WTC11 (cell line): ENCODE results near the gene FAM114A2. TPM values are rescaled to one million over a fixed set of nuclear protein-coding genes. Genes with fewer than 3 reads are reported as not detected.

Experiments used
- ATAC-seq: fragments of 200-7000 bp; cut with Tn5 transposase; 2 replicates; pipeline ENCODE4 v1.10.0; 2021; ENCODE audit warnings: mild to moderate bottlenecking, moderate library complexity
- CTCF ChIA-PET: fragments of 300-600 bp; sonication (Branson Sonifier 250); formaldehyde crosslinking; loops from one replicate; lab custom pipeline; 2021; ENCODE audit warnings: antibody characterized with exemption; lab: Charles Lee
- POLR2A ChIA-PET: fragments of 350-600 bp; sonication (Branson Sonifier 250); formaldehyde crosslinking; loops from one replicate; lab custom pipeline; 2021; ENCODE audit warnings: antibody characterized with exemption; lab: Charles Lee
- DNase-seq: peaks from one replicate; pipeline ENCODE4 v3.0.0; 2021; ENCODE audit warnings: low spot score
- H3K27ac Mint-ChIP-seq: 2 replicates; pipeline ENCODE4 v1.8.0; 2021; ENCODE audit warnings: mixed read lengths
- H3K27me3 Mint-ChIP-seq: 2 replicates; pipeline ENCODE4 v1.8.0; 2021; ENCODE audit warnings: low read depth, mild to moderate bottlenecking, moderate library complexity, mixed read lengths
- H3K36me3 Mint-ChIP-seq: 2 replicates; pipeline ENCODE4 v1.8.0; 2021; ENCODE audit warnings: mixed read lengths
- H3K4me1 Mint-ChIP-seq: 2 replicates; pipeline ENCODE4 v1.8.0; 2022; ENCODE audit warnings: mixed read lengths
- H3K4me3 Mint-ChIP-seq: 2 replicates; pipeline ENCODE4 v1.8.0; 2021; ENCODE audit warnings: mild to moderate bottlenecking, moderate library complexity, mixed read lengths
- H3K9me3 Mint-ChIP-seq: 2 replicates; pipeline ENCODE4 v1.8.0; 2021; ENCODE audit warnings: mixed read lengths
- CREB1 ChIP-seq: sonication (generic); formaldehyde crosslinking; IDR thresholded peaks from 2 replicates; pipeline ENCODE4 v1.8.0; 2023; ENCODE audit warnings: mild to moderate bottlenecking, missing genetic modification reagents
- ELF4 ChIP-seq: sonication (generic); formaldehyde crosslinking; IDR thresholded peaks from 2 replicates; pipeline ENCODE4 v1.8.1; 2022; ENCODE audit warnings: low read depth, mild to moderate bottlenecking, moderate library complexity, missing genetic modification reagents
- FOXJ3 ChIP-seq: sonication (generic); formaldehyde crosslinking; IDR thresholded peaks from 2 replicates; pipeline ENCODE4 v1.9.0; 2021; ENCODE audit warnings: missing genetic modification reagents, mild to moderate bottlenecking, borderline replicate concordance
- FOXK1 ChIP-seq: sonication (generic); formaldehyde crosslinking; IDR thresholded peaks from 2 replicates; pipeline ENCODE4 v1.8.0; 2022; ENCODE audit warnings: mild to moderate bottlenecking, moderate library complexity, missing genetic modification reagents
- GTF2I ChIP-seq: fragments of 250-450 bp; sonication (Bioruptor Pico); conservative IDR thresholded peaks from 2 replicates; pipeline ENCODE4 v1.4.0; 2021; ENCODE audit warnings: mild to moderate bottlenecking
- IRF2 ChIP-seq: sonication (generic); formaldehyde crosslinking; IDR thresholded peaks from 2 replicates; pipeline ENCODE4 v1.8.0; 2022; ENCODE audit warnings: low read depth, missing genetic modification reagents, borderline replicate concordance
- JUN ChIP-seq: sonication (generic); formaldehyde crosslinking; IDR thresholded peaks from 2 replicates; pipeline ENCODE4 v1.8.0; 2023; ENCODE audit warnings: mild to moderate bottlenecking, missing genetic modification reagents
- MYBL2 ChIP-seq: sonication (generic); formaldehyde crosslinking; IDR thresholded peaks from 2 replicates; pipeline ENCODE4 v1.8.1; 2023; ENCODE audit warnings: mild to moderate bottlenecking, moderate library complexity, missing genetic modification reagents
- NFATC4 ChIP-seq: fragments of 250-450 bp; sonication (Bioruptor Pico); IDR thresholded peaks from 2 replicates; pipeline ENCODE4 v1.9.0; 2021; ENCODE audit warnings: mild to moderate bottlenecking
- PRRX2 ChIP-seq: fragments of 250-450 bp; sonication (Bioruptor Pico); IDR thresholded peaks from 2 replicates; pipeline ENCODE4 v1.8.0; 2021; ENCODE audit warnings: mild to moderate bottlenecking
- RORB ChIP-seq: fragments of 250-450 bp; sonication (Bioruptor Pico); IDR thresholded peaks from 2 replicates; pipeline ENCODE4 v1.9.0; 2021; ENCODE audit warnings: mild to moderate bottlenecking
- SOX15 ChIP-seq: fragments of 250-450 bp; sonication (Bioruptor Pico); IDR thresholded peaks from 2 replicates; pipeline ENCODE4 v1.9.0; 2021; ENCODE audit warnings: mild to moderate bottlenecking
- SP1 ChIP-seq: sonication (generic); formaldehyde crosslinking; conservative IDR thresholded peaks from 2 replicates; pipeline ENCODE4 v1.8.1; 2022; ENCODE audit warnings: missing genetic modification reagents
- TCF7 ChIP-seq: sonication (generic); formaldehyde crosslinking; IDR thresholded peaks from 2 replicates; pipeline ENCODE4 v1.8.0; 2022; ENCODE audit warnings: mild to moderate bottlenecking, low read depth, missing genetic modification reagents, moderate library complexity
- TEAD4 ChIP-seq: sonication (generic); formaldehyde crosslinking; IDR thresholded peaks from 2 replicates; pipeline ENCODE4 v1.8.0; 2022; ENCODE audit warnings: mild to moderate bottlenecking, missing genetic modification reagents
- ZNF121 ChIP-seq: sonication (generic); formaldehyde crosslinking; IDR thresholded peaks from 2 replicates; pipeline ENCODE4 v1.8.0; 2023; ENCODE audit warnings: missing genetic modification reagents
- ZNF671 ChIP-seq: fragments of 250-450 bp; sonication (Bioruptor Pico); IDR thresholded peaks from 2 replicates; pipeline ENCODE4 v1.8.0; 2021; ENCODE audit warnings: mild to moderate bottlenecking
- total RNA-seq: library from RNA; stranded (reverse); gene quantifications from 3 replicates; pipeline ENCODE4 v1.2.3, GENCODE V29; 2021
- TF ChIP-seq, protein P1 (sequence below): sonication (generic); formaldehyde crosslinking; IDR thresholded peaks from 2 replicates; pipeline ENCODE4 v1.8.1; 2023; ENCODE audit warnings: mild to moderate bottlenecking, moderate library complexity, missing genetic modification reagents
- TF ChIP-seq, protein P2 (sequence below): sonication (generic); formaldehyde crosslinking; IDR thresholded peaks from 2 replicates; pipeline ENCODE4 v1.8.1; 2022; ENCODE audit warnings: low read depth, missing genetic modification reagents, borderline replicate concordance
- TF ChIP-seq, protein P3 (sequence below): sonication (generic); formaldehyde crosslinking; IDR thresholded peaks from 2 replicates; pipeline ENCODE4 v1.8.1; 2022; ENCODE audit warnings: missing genetic modification reagents, borderline replicate concordance
- TF ChIP-seq, protein P4 (sequence below): sonication (generic); formaldehyde crosslinking; IDR thresholded peaks from 2 replicates; pipeline ENCODE4 v1.8.1; 2022; ENCODE audit warnings: mild to moderate bottlenecking, moderate library complexity, missing genetic modification reagents
- TF ChIP-seq, protein P5 (sequence below): sonication (generic); formaldehyde crosslinking; conservative IDR thresholded peaks from 2 replicates; pipeline ENCODE4 v1.8.1; 2022; ENCODE audit warnings: mild to moderate bottlenecking, missing genetic modification reagents
- TF ChIP-seq, protein P6 (sequence below): sonication (generic); formaldehyde crosslinking; IDR thresholded peaks from 2 replicates; pipeline ENCODE4 v1.8.0; 2022; ENCODE audit warnings: mild to moderate bottlenecking, missing genetic modification reagents
- TF ChIP-seq, protein P7 (sequence below): fragments of 250-450 bp; sonication (Bioruptor Pico); IDR thresholded peaks from 2 replicates; pipeline ENCODE4 v1.9.0; 2021; ENCODE audit warnings: mild to moderate bottlenecking

Gene FAM114A2
- total RNA-seq, 1 experiment from 2014 or later, result 10.1 TPM

DNA sequence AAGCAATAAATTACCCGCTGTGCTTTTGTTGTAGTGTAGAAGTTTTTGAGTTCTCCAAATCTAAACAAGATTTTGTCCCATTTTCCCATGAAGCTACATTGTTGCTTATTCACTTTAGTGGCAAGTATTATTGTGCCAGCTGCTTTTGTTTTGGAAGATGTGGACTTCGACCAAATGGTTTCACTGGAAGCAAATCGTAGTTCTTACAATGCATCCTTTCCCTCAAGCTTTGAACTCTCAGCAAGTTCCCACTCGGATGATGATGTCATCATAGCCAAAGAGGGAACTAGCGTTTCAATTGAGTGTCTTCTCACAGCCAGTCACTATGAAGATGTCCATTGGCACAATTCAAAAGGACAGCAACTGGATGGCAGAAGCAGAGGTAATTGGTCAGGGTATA lies 10.9 kb upstream of the FAM114A2 start (continued):
- TF ChIP-seq, protein P1, sequence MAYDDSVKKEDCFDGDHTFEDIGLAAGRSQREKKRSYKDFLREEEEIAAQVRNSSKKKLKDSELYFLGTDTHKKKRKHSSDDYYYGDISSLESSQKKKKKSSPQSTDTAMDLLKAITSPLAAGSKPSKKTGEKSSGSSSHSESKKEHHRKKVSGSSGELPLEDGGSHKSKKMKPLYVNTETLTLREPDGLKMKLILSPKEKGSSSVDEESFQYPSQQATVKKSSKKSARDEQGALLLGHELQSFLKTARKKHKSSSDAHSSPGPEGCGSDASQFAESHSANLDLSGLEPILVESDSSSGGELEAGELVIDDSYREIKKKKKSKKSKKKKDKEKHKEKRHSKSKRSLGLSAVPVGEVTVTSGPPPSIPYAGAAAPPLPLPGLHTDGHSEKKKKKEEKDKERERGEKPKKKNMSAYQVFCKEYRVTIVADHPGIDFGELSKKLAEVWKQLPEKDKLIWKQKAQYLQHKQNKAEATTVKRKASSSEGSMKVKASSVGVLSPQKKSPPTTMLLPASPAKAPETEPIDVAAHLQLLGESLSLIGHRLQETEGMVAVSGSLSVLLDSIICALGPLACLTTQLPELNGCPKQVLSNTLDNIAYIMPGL (CRISPR knock-in tag), result no peak
- no peak for TF ChIP-seq FOXK1
- TF ChIP-seq, protein P2, sequence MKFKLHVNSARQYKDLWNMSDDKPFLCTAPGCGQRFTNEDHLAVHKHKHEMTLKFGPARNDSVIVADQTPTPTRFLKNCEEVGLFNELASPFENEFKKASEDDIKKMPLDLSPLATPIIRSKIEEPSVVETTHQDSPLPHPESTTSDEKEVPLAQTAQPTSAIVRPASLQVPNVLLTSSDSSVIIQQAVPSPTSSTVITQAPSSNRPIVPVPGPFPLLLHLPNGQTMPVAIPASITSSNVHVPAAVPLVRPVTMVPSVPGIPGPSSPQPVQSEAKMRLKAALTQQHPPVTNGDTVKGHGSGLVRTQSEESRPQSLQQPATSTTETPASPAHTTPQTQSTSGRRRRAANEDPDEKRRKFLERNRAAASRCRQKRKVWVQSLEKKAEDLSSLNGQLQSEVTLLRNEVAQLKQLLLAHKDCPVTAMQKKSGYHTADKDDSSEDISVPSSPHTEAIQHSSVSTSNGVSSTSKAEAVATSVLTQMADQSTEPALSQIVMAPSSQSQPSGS (CRISPR knock-in tag), result no peak

DNA sequence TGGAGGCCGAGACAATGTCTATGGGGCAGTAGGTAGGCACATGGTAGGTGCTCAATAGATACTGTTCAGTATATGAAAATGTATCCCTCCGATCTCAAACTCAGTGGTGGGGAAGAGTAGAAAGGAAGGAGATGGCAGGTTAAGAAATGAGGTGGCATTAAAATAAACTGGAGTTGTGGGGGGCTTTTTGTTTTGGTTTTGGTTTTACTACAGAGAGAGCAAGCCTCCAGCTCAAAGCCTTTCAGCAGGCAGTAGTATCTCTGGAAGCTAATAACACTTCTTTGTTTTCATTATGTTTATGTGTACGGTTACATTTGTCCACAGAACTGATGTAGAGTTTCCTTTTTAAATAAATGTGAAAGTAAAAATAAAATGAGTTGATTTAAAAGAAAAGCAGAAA lies 8.6 kb upstream of the FAM114A2 start:
- no peaks in the 10 kb centered on the region for H3K36me3 Mint-ChIP-seq
- ChIA-PET POLR2A (interaction anchor here (1.1 kb wide), 1 partner anchor 9 kb away, joined by 4 read pairs; the partner anchor contains the start of genes FAM114A2 and MFAP3), CTCF (interaction anchor here (1.0 kb wide), 1 partner anchor 603 kb away, joined by 3 read pairs; no protein-coding TSS in a partner anchor)
- no peak for DNase-seq
- H3K9me3 Mint-ChIP-seq, result no peaks in the 10 kb centered on the region
- no peak overlapping the region for H3K4me3 Mint-ChIP-seq
- no peak for TF ChIP-seq GTF2I (CRISPR knock-in tag)
- TF ChIP-seq MYBL2 (CRISPR knock-in tag), result no peak
- no peak for TF ChIP-seq ZNF121 (CRISPR knock-in tag)
- TF ChIP-seq ZNF671 (CRISPR knock-in tag), result no peak
- no peak overlapping the region for H3K27ac Mint-ChIP-seq
- ATAC-seq, result no peak
- H3K27me3 Mint-ChIP-seq, result no peaks in the 10 kb centered on the region
- H3K4me1 Mint-ChIP-seq, result no peaks in the 10 kb centered on the region

DNA sequence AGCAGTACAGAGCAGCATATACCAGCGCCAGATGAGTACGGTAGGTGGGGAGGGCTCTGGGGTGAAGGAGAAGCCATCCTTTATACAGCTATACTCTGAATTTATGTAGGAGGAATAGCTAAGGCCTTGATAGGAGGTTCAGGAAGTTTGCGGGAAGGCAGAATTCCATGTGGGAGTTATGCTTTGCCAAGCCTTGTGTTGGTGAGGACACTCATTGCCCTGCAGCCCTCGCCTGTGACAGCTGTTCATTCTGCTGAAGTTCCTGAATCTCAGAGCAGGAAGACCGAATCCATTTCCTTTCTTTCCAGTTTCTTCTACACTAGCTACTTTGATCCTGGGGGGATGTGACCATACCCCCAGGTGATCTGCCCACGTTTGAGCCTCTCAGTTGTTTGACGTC lies 7.8 kb upstream of the FAM114A2 start:
- H3K4me1 Mint-ChIP-seq, result no peaks in the 10 kb centered on the region
- no peaks in the 10 kb centered on the region for H3K9me3 Mint-ChIP-seq
- no peak overlapping the region for H3K4me3 Mint-ChIP-seq
- CTCF ChIA-PET, result no interaction called here
- TF ChIP-seq IRF2 (no peak), SOX15 (CRISPR knock-in tag) (no peak), RORB (no peak), SP1 (CRISPR knock-in tag) (no peak), CREB1 (CRISPR knock-in tag) (no peak), JUN (no peak), FOXJ3 (no peak), ELF4 (CRISPR knock-in tag) (no peak), NFATC4 (CRISPR knock-in tag) (no peak), PRRX2 (CRISPR knock-in tag) (no peak), FOXK1 (no peak), TCF7 (CRISPR knock-in tag) (no peak), TEAD4 (no peak)
- TF ChIP-seq, protein P3, sequence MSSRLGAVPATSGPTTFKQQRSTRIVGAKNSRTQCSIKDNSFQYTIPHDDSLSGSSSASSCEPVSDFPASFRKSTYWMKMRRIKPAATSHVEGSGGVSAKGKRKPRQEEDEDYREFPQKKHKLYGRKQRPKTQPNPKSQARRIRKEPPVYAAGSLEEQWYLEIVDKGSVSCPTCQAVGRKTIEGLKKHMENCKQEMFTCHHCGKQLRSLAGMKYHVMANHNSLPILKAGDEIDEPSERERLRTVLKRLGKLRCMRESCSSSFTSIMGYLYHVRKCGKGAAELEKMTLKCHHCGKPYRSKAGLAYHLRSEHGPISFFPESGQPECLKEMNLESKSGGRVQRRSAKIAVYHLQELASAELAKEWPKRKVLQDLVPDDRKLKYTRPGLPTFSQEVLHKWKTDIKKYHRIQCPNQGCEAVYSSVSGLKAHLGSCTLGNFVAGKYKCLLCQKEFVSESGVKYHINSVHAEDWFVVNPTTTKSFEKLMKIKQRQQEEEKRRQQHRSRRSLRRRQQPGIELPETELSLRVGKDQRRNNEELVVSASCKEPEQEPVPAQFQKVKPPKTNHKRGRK (CRISPR knock-in tag), result no peak
- TF ChIP-seq, protein P4, sequence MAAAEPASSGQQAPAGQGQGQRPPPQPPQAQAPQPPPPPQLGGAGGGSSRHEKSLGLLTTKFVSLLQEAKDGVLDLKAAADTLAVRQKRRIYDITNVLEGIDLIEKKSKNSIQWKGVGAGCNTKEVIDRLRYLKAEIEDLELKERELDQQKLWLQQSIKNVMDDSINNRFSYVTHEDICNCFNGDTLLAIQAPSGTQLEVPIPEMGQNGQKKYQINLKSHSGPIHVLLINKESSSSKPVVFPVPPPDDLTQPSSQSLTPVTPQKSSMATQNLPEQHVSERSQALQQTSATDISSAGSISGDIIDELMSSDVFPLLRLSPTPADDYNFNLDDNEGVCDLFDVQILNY (CRISPR knock-in tag), result no peak
- TF ChIP-seq, protein P5, sequence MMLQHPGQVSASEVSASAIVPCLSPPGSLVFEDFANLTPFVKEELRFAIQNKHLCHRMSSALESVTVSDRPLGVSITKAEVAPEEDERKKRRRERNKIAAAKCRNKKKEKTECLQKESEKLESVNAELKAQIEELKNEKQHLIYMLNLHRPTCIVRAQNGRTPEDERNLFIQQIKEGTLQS (CRISPR knock-in tag), result no peak
- TF ChIP-seq, protein P6, sequence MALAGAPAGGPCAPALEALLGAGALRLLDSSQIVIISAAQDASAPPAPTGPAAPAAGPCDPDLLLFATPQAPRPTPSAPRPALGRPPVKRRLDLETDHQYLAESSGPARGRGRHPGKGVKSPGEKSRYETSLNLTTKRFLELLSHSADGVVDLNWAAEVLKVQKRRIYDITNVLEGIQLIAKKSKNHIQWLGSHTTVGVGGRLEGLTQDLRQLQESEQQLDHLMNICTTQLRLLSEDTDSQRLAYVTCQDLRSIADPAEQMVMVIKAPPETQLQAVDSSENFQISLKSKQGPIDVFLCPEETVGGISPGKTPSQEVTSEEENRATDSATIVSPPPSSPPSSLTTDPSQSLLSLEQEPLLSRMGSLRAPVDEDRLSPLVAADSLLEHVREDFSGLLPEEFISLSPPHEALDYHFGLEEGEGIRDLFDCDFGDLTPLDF (CRISPR knock-in tag), result no peak
- TF ChIP-seq, protein P7, sequence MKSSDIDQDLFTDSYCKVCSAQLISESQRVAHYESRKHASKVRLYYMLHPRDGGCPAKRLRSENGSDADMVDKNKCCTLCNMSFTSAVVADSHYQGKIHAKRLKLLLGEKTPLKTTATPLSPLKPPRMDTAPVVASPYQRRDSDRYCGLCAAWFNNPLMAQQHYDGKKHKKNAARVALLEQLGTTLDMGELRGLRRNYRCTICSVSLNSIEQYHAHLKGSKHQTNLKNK, result no peak
- H3K27ac Mint-ChIP-seq, result no peak overlapping the region
- POLR2A ChIA-PET, result no interaction called here
- no peaks in the 10 kb centered on the region for H3K36me3 Mint-ChIP-seq
- ATAC-seq, result no peak
- no peak for DNase-seq
- H3K27me3 Mint-ChIP-seq, result no peaks in the 10 kb centered on the region
